Neural cell (in vitro differentiated cells): ENCODE results near the gene CELSR2. TPM values are rescaled to one million over a fixed set of nuclear protein-coding genes. Genes with fewer than 3 reads are reported as not detected.

ENCODE experiments used
- H2AFZ ChIP-seq: fragments of 200-600, 300-800 bp; sonication (generic), shearing (Covaris generic); 2 replicates; pipeline ENCODE4 v1.6.0; 2014; ENCODE audit warnings: low read depth, mild to moderate bottlenecking, antibody characterized with exemption, low read length, moderate library complexity
- H3F3A ChIP-seq: fragments of 200-600 bp; shearing (Covaris generic); 2 replicates; pipeline ENCODE4 v1.6.1; 2016; ENCODE audit warnings: mild to moderate bottlenecking, moderate library complexity, mixed read lengths, antibody characterized with exemption, low read length; ENCODE audit not compliant: insufficient read depth, poor library complexity, severe bottlenecking
- H3K27ac ChIP-seq: fragments of 200-600, 300-800 bp; sonication (generic), shearing (Covaris generic); 2 replicates; pipeline ENCODE4 v1.5.1; 2014; ENCODE audit warnings: mild to moderate bottlenecking, low read length, moderate library complexity
- H3K27me3 ChIP-seq: fragments of 300-800, 200-600 bp; sonication (generic), shearing (Covaris generic); 2 replicates; pipeline ENCODE4 v1.6.0; 2014; ENCODE audit warnings: mild to moderate bottlenecking, low read depth, low read length, moderate library complexity; ENCODE audit not compliant: insufficient read depth
- H3K36me3 ChIP-seq: fragments of 300-800, 200-600 bp; sonication (generic), shearing (Covaris generic); 2 replicates; pipeline ENCODE4 v1.5.1; 2014; ENCODE audit warnings: mild to moderate bottlenecking, antibody characterized with exemption, low read length, moderate library complexity; ENCODE audit not compliant: insufficient read depth
- H3K4me2 ChIP-seq: fragments of 300-800, 200-600 bp; sonication (generic), shearing (Covaris generic); 2 replicates; pipeline ENCODE4 v1.6.0; 2014; ENCODE audit warnings: mild to moderate bottlenecking, low read length
- H3K4me3 ChIP-seq: fragments of 300-800, 200-600 bp; sonication (generic), shearing (Covaris generic); 2 replicates; pipeline ENCODE4 v1.5.1; 2014; ENCODE audit warnings: mild to moderate bottlenecking, low read length, moderate library complexity
- H3K79me2 ChIP-seq: fragments of 200-600 bp; shearing (Covaris generic); replicated peaks from 2 replicates; pipeline ENCODE4 v1.6.0; 2014; ENCODE audit warnings: mild to moderate bottlenecking, low read length, moderate library complexity; ENCODE audit not compliant: insufficient read depth
- H3K9ac ChIP-seq: fragments of 300-800, 200-600 bp; sonication (generic), shearing (Covaris generic); 2 replicates; pipeline ENCODE4 v1.6.1; 2016; ENCODE audit warnings: mild to moderate bottlenecking, low read length, mixed read lengths
- H3K9me2 ChIP-seq: fragments of 200-600 bp; shearing (Covaris generic); 2 replicates; pipeline ENCODE4 v1.6.1; 2016; ENCODE audit warnings: mild to moderate bottlenecking, low read length, mixed read lengths; ENCODE audit not compliant: insufficient read depth
- H3K9me3 ChIP-seq: fragments of 200-600, 300-800 bp; sonication (generic), shearing (Covaris generic); 2 replicates; pipeline ENCODE4 v1.6.1; 2016; ENCODE audit warnings: mild to moderate bottlenecking, mixed run types, low read length, moderate library complexity, mixed read lengths
- H4K20me1 ChIP-seq: fragments of 200-600 bp; shearing (Covaris generic); 2 replicates; pipeline ENCODE4 v1.6.1; 2016; ENCODE audit warnings: mild to moderate bottlenecking, mixed run types; ENCODE audit not compliant: insufficient read depth
- CTCF ChIP-seq: fragments of 450-650 bp; IDR thresholded peaks from 2 replicates; pipeline ENCODE4 v1.5.1; 2014; ENCODE audit warnings: antibody characterized with exemption, mild to moderate bottlenecking, moderate library complexity; ENCODE audit not compliant: poor library complexity, severe bottlenecking
- EP300 ChIP-seq: fragments of 450-650 bp; conservative IDR thresholded peaks from 2 replicates; pipeline ENCODE4 v1.6.1; 2014; ENCODE audit warnings: antibody characterized with exemption, mild to moderate bottlenecking, moderate library complexity; ENCODE audit not compliant: poor library complexity, severe bottlenecking
- EZH2 ChIP-seq: fragments of 200-600, 300-800 bp; shearing (Covaris generic), sonication (generic); IDR thresholded peaks from 2 replicates; pipeline ENCODE4 v1.6.1; 2014; ENCODE audit warnings: antibody characterized with exemption, low read length, borderline replicate concordance, mild to moderate bottlenecking; ENCODE audit not compliant: insufficient read depth, poor library complexity, severe bottlenecking
- MXI1 ChIP-seq: fragments of 450-650 bp; conservative IDR thresholded peaks from 2 replicates; pipeline ENCODE4 v1.6.1; 2014; ENCODE audit warnings: antibody characterized with exemption, mild to moderate bottlenecking; ENCODE audit not compliant: poor library complexity, severe bottlenecking
- POLR2AphosphoS5 ChIP-seq: IDR thresholded peaks from 2 replicates; pipeline ENCODE4 v1.6.1; 2012
- RAD21 ChIP-seq: fragments of 450-650 bp; conservative IDR thresholded peaks from 2 replicates; pipeline ENCODE4 v1.6.1; 2014; ENCODE audit warnings: antibody characterized with exemption, mild to moderate bottlenecking, moderate library complexity
- REST ChIP-seq: IDR thresholded peaks from 2 replicates; pipeline ENCODE4 v1.6.1; 2012; ENCODE audit warnings: borderline replicate concordance
- SMC3 ChIP-seq: fragments of 450-650 bp; conservative IDR thresholded peaks from 2 replicates; pipeline ENCODE4 v1.6.1; 2014; ENCODE audit warnings: antibody characterized with exemption, mild to moderate bottlenecking, moderate library complexity; ENCODE audit not compliant: poor library complexity
- TAF1 ChIP-seq: IDR thresholded peaks from 2 replicates; pipeline ENCODE4 v1.6.1; 2012; ENCODE audit warnings: low read depth
- polyA plus RNA-seq: library from polyadenylated mRNA; depleted of rRNA; stranded (reverse); fragments of >200 nt; gene quantifications from 2 replicates; pipeline ENCODE4 v1.2.3, GENCODE V29; 2014

Gene CELSR2
- polyA plus RNA-seq, 1 donor from 2014 or later, result 7.9 TPM

GRCh38 chr1:109265016-109265415 lies 15.7 kb downstream of the CELSR2 start:
- Histone ChIP-seq H3K79me2 (no peaks in the 10 kb centered on the region), H3K9ac (no peak overlapping the region), H3F3A (no peaks in the 10 kb centered on the region), H3K4me3 (no peak overlapping the region), H3K9me3 (no peaks in the 10 kb centered on the region), H3K4me2 (no peak overlapping the region), H3K36me3 (peaks cover 12% of the 10 kb centered on the region), H3K27me3 (no peaks in the 10 kb centered on the region), H4K20me1 (no peaks in the 10 kb centered on the region), H3K27ac (no peak overlapping the region), H3K9me2 (no peaks in the 10 kb centered on the region), H2AFZ (no peak overlapping the region)
- TF ChIP-seq MXI1 (no peak), EZH2 (no peak), TAF1 (no peak)

GRCh38 chr1:109265741-109266330 lies 16.5 kb downstream of the CELSR2 start:
- Histone ChIP-seq H4K20me1 (no peaks in the 10 kb centered on the region), H3K79me2 (no peaks in the 10 kb centered on the region), H3K9me2 (no peaks in the 10 kb centered on the region), H3K27ac (no peak overlapping the region), H2AFZ (no peak overlapping the region), H3K4me2 (no peak overlapping the region), H3K27me3 (no peaks in the 10 kb centered on the region), H3K36me3 (peaks cover 12% of the 10 kb centered on the region), H3K9ac (no peak overlapping the region), H3K9me3 (no peaks in the 10 kb centered on the region), H3K4me3 (no peak overlapping the region), H3F3A (no peaks in the 10 kb centered on the region)
- TF ChIP-seq MXI1 (no peak), TAF1 (no peak), POLR2AphosphoS5 (no peak), RAD21 (no peak), CTCF (no peak), SMC3 (no peak), REST (no peak), EP300 (no peak), EZH2 (no peak)

GRCh38 chr1:109266965-109267364 lies 17.6 kb downstream of the CELSR2 start:
- Histone ChIP-seq H3K4me3 (no peak overlapping the region), H3F3A (no peaks in the 10 kb centered on the region), H3K4me2 (no peak overlapping the region), H3K9me3 (no peaks in the 10 kb centered on the region), H3K9ac (no peak overlapping the region), H3K79me2 (no peaks in the 10 kb centered on the region), H3K27me3 (no peaks in the 10 kb centered on the region), H3K27ac (no peak overlapping the region), H3K36me3 (peaks cover 7% of the 10 kb centered on the region), H2AFZ (no peak overlapping the region), H4K20me1 (no peaks in the 10 kb centered on the region), H3K9me2 (no peaks in the 10 kb centered on the region)
- no peak for TF ChIP-seq EZH2
- TF ChIP-seq CTCF, result no peak
- no peak for TF ChIP-seq SMC3
- TF ChIP-seq RAD21, result no peak
- TF ChIP-seq POLR2AphosphoS5, result no peak
- no peak for TF ChIP-seq EP300
